GM19025 (cell line): ENCODE results near the gene GLB1L.
A peak's percentile ranks its signal among the peaks of the same experiment; 100 is the strongest.
"Not testable (repeated sequence)": the region's sequence is repeated elsewhere in the genome, so short reads cannot be mapped to it uniquely, and the experiment has no call there.

Experiments
- ATAC-seq: cut with Tn5 transposase; IDR thresholded peaks from one replicate; pipeline ENCODE4 v1.9.1; 2021; ENCODE audit warnings: mild to moderate bottlenecking, low read depth, moderate library complexity; ENCODE audit not compliant: unreplicated experiment

Gene GLB1L

GRCh38 chr2:219281588-219281987, 36.3 kb upstream of the GLB1L start:
- ATAC-seq: no peak

GRCh38 chr2:219280651-219281050, 35.4 kb upstream of the GLB1L start:
- ATAC-seq: no peak

GRCh38 chr2:219279916-219280516, 34.8 kb upstream of the GLB1L start:
- no peak for ATAC-seq

- peak; percentile 86 for ATAC-seq
Measured at GRCh38 chr2:219279151-219279915, 34.1 kb upstream of the GLB1L start, which contains the start of gene DNAJB2. Gene DNAJB2 (plus strand): TSS chr2:219279366. CDS start chr2:219279834, 468 bp downstream.

GRCh38 chr2:219278655-219279150, 33.5 kb upstream of the GLB1L start:
- no peak for ATAC-seq

DNA sequence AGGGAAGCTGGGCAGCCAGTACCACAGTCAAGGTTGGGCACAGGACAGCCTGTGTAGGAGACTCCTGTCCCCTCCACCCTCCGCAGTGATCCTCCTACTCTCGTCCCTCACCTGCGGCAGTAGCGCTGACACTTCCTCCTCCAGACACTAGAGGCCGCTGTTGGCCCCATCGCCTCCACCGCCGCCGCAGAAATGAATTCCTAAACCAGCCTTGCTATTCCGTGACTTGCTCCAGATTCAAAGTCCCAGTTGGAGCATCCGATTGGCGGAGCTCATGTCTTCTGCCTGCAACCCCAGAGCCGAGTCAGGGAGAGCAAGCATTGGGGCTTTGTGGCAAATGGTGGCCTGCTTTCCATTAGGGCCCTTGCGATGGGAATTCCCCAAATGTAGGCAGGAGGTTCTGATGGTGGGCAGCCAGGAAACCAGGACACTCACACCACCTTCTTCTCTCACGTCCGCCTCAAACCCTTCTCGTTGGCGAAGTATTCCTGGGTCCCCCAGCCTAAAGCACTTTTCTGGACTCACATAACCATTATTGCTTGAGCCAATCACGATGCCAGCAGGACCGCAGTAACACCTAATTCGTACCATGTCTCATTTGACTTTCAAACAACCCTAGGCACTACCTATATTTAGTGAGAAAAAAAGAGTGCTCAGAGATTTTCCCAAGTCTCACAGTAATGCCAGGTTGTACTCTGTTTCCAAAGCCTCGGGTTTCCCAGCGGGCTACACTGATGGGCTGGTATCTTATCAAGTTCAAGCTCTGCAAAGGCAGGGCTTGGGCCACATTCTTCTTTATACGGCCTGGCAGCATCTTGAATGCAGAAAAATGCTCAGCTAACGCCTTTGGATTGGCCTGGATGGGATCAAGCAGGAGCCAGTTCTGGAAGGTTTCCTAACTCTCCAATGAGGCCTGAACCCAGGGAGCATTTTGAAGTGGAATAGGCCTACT, 32.7 kb upstream of the GLB1L start:
- no peak for ATAC-seq

GRCh38 chr2:219274361-219274921, 29.2 kb upstream of the GLB1L start:
- no peak for ATAC-seq

DNA sequence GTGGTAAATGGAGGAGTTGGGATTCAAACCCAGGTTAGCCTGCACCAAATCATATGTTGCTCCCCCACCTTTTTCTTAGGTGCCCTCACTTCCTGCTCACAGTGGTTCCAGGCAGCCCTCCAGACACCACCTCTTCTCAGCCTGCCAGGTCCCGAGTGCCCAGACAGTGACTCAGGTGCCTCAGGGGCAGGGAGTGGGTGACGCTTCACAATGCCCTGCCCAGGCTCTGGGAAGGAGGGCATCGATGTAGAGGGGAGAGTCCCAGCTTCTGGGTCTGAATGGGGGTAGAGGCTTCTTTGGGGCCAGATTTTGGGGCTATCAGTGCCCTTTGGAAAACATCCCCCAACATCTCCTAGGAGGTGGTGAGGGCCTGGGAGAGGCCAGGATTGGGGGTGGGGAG, 28.7 kb upstream of the GLB1L start:
- no peak for ATAC-seq

- ATAC-seq: no peak
Measured at GRCh38 chr2:219272995-219273394, 27.8 kb upstream of the GLB1L start.

- no peak for ATAC-seq
Measured at GRCh38 chr2:219272356-219272755, 27.1 kb upstream of the GLB1L start.

DNA sequence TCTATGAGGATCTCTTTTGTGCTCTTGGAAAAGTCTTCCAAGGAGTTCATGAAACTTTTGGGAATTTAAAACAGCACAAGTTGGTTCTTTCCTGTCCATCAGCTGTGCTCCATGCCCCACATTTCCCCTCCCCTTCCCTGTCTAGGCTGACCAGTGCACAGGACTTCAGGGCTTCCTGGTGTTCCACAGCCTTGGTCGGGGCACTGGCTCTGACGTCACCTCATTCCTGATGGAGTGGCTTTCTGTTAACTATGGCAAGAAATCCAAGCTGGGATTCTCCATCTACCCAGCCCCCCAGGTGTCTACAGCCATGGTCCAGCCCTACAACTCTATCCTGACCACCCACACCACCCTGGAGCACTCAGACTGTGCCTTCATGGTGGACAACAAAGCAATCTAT, 25.8 kb upstream of the GLB1L start:
- ATAC-seq: no peak

DNA sequence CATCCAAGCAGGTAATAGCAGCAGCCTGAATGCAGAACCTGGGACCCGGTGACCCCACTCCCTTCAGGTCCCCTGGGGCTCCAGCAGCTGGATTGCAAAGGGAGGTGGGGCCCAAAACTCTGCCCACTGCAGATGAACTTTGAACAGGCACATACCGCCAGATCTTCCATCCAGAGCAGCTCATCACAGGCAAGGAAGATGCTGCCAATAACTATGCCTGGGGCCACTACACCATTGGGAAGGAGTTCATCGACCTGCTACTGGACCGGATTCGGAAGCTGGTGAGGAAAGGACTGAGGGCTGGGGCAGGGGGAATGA, 24.8 kb upstream of the GLB1L start:
- no peak for ATAC-seq

DNA sequence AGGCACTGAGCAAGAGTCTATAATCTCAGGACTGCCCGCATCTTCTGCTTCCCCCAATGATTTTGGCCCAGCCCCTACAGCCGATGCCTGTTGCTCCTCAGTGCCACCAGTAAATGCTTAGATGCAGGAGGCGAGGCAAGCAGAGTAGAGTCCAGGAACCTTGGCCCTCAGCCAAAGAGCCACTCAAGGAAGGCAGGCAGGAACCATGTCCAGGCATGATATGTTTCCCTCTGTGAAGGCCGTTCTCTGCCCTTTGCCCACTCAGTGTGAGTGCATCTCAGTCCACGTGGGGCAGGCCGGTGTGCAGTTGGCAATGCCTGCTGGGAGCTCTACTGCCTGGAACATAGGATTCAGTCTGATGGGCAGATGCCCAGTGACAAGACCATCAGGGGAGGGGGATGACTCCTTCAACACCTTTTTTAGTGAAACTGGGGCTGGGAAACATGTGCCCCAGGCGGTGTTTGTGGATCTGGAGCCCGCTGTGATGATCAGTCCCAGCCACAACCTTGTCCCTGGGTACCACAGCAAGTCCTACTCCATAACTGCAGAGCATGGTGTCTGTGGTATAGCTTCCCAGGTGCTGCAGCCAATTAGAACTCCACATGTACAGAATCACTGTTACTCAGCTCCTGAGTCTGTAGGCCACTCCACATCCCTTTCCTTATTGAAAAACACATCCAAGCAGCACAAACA, 24.3 kb upstream of the GLB1L start:
- no peak for ATAC-seq

DNA sequence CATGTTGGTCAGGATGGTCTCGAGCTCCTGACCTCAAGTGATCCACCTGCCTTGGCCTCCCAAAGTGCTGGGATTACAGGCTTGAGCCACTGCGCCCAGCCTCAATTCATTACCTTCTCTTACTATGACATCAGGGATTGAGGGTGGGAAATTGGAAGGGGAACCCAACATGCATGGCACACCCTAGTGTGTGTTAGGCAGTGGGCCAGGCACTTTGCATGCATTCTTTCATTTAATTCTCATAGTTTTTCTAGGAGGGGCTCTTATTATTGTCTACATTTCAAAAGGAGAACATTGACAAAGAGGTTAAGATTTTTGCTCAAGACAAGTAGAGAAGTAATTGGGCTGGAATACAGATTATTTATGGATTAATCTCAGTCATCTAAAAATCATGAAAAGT, 23.1 kb upstream of the GLB1L start:
- ATAC-seq: no peak

DNA sequence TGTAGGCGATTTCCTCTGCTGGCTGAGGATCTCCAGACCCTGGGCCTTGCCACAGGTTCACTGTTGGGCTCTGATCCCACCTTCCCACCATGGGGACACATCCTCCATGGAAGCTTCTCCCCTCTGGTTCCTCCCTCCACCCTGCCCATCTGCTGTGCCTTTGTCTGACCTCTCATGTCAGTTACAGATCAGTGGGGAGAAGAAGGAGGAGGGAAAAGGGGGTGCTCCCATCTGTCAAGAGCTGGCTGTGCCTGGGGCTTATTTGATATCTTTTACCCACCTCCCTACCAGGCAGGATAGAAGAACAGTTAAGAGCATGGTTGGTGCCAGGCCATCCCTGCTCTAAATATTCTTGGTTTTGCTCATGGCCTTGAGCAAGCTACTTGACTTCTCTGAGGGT, 21.6 kb upstream of the GLB1L start:
- no peak for ATAC-seq

DNA sequence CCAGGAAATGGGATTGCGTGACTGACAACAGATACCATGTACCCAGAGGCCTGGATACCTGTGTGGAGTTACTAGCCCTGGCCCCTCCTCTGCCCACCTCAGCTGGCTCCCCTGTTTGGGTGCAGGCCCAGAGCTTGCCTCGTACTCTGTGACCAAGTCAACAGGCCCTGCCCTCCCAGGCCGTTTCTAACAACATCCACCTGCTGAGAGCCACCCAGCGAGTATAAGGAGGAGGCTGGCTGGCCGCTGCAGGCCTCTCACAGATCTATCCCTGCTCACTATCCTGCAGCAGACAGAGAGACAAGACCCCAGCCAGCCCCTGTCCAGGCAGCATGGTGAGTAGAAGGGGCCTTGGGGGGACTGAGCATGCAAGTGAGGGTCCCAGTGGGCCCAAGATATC, 21.0 kb upstream of the GLB1L start:
- no peak for ATAC-seq

- no peak for ATAC-seq
Measured at GRCh38 chr2:219261024-219261855, 16.0 kb upstream of the GLB1L start.

GRCh38 chr2:219258942-219259341, 13.7 kb upstream of the GLB1L start:
- ATAC-seq: not testable (repeated sequence)

DNA sequence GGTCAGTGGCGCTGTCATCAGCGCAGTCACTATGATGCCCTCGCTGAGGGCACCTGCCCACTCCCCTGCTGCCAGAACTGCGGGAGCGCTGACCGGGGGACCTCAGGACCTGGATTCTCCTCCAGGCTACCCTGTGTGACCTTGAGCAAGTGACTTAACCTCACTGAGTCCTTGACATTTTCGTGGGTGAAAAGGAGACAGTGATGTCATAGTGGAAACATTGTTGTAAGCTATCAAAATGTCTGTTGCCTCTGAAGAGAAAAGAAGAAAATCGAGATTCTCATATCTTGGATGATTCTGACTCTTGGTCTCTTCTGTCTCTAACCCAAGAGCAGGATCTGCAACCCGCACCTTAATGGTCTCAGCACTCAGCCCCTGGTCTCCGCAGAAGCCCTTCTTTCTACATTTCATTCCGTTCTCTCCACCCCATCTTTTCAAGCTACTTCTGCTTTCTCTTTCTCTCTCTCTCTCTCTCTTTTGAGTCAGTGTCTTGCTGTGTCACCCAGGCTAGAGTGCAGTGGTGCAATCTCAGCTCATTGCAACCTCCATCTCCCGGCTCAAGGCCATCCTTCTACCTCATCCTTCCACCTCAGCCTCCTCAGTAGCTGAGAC, 9.5 kb upstream of the GLB1L start:
- ATAC-seq: peak; percentile 9
